ENCODE data around the gene MYH4.

Gene MYH4

DNA sequence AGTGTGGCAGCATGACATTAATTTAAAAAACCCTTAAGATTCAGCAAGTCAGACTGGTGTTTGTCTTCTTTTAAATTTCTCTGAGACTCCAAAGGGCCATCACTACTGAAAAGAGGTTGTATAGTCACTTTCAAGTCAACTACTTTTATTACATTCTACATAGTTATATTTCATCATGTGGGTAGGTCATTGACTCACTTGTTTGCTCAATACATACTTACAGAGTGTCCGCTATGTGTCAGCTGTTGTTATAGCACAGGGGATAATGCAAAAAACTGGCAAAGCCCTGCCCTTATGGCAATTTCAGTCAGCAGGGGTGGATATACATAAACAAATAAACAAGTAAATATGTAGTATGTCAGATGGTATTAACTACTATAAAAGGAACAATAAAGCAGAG, 2.5 kb upstream of the MYH4 start:
- no peaks in the 10 kb centered on the region for H3K9me3 ChIP-seq (ENCODE audit: control insufficient read depth, insufficient read depth, low read depth, low read length)
- no peak overlapping the region for H3K9ac ChIP-seq (ENCODE audit: low read length)
- H3K36me3 ChIP-seq (ENCODE audit: control insufficient read depth, insufficient read depth, low read length), result no peaks in the 10 kb centered on the region
- no peak overlapping the region for H3K27ac ChIP-seq (ENCODE audit: low read depth, low read length)
- H3K4me3 ChIP-seq (ENCODE audit: low read depth, low read length), result no peak overlapping the region
- no peaks in the 10 kb centered on the region; the same call in 1 of the 2 replicates for H3K27me3 ChIP-seq (ENCODE audit: control insufficient read depth, insufficient read depth, low read length)
- H3K4me1 ChIP-seq (ENCODE audit: control insufficient read depth, insufficient read depth, low read length), result no peaks in the 10 kb centered on the region

DNA sequence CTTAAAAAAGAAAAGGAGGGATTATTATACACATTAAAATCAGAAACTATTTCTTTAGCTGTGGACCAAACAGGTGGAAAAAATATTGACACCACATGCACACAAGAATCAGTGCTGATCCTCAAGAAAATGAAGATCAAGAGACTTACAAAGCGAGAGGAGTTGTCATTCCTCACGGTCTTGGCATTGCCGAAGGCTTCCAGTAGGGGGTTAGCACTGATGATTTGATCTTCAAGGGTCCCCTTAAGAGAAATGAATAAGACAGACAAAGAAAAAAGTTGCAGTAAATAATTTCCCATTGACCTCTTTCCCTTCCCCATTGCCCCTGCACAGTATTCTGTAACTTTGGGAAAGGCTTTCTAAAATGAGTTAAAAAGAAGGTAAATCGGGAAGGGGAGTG, 6.0 kb downstream of the MYH4 start:
- Histone ChIP-seq H3K27me3 (ENCODE audit: control insufficient read depth, insufficient read depth, low read length) (no peaks in the 10 kb centered on the region; the same call in 1 of the 2 replicates), H3K9ac (ENCODE audit: low read length) (no peak overlapping the region), H3K4me3 (ENCODE audit: low read depth, low read length) (no peak overlapping the region), H3K36me3 (ENCODE audit: control insufficient read depth, insufficient read depth, low read length) (no peaks in the 10 kb centered on the region), H3K9me3 (ENCODE audit: control insufficient read depth, insufficient read depth, low read depth, low read length) (no peaks in the 10 kb centered on the region), H3K27ac (ENCODE audit: low read depth, low read length) (no peak overlapping the region), H3K4me1 (ENCODE audit: control insufficient read depth, insufficient read depth, low read length) (no peaks in the 10 kb centered on the region)

GRCh38 chr17:10460062-10460461, 9.3 kb downstream of the MYH4 start:
- Histone ChIP-seq H3K9ac (ENCODE audit: low read length) (no peak overlapping the region), H3K4me3 (ENCODE audit: low read depth, low read length) (no peak overlapping the region), H3K27me3 (ENCODE audit: control insufficient read depth, insufficient read depth, low read length) (no peaks in the 10 kb centered on the region), H3K27ac (ENCODE audit: low read depth, low read length) (no peak overlapping the region), H3K9me3 (ENCODE audit: control insufficient read depth, insufficient read depth, low read depth, low read length) (no peaks in the 10 kb centered on the region), H3K36me3 (ENCODE audit: control insufficient read depth, insufficient read depth, low read length) (no peaks in the 10 kb centered on the region), H3K4me1 (ENCODE audit: control insufficient read depth, insufficient read depth, low read length) (no peaks in the 10 kb centered on the region)

DNA sequence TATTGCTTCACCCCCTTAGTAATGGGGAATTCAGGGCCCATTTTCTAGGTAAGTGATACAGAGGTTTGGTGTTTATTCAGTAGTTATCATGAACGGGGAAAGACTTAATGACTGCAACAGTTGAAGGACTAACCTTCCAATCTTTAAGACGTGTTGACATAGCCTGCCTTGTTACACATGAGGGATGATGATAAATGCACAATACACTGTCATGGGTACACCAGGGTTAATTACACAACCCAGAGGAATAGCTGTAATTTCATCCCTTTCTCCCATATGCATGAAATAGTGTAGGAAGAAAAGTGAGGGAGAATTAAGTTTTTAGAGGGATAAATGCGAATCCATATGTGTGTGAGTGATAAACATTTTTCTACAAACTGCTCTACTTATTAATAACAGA, 10.7 kb downstream of the MYH4 start:
- no peak overlapping the region for H3K27ac ChIP-seq (ENCODE audit: low read depth, low read length)
- H3K9ac ChIP-seq (ENCODE audit: low read length), result no peak overlapping the region
- H3K36me3 ChIP-seq (ENCODE audit: control insufficient read depth, insufficient read depth, low read length), result no peaks in the 10 kb centered on the region
- H3K4me1 ChIP-seq (ENCODE audit: control insufficient read depth, insufficient read depth, low read length), result no peaks in the 10 kb centered on the region
- H3K9me3 ChIP-seq (ENCODE audit: control insufficient read depth, insufficient read depth, low read depth, low read length), result no peaks in the 10 kb centered on the region
- no peaks in the 10 kb centered on the region for H3K27me3 ChIP-seq (ENCODE audit: control insufficient read depth, insufficient read depth, low read length)
- no peak overlapping the region for H3K4me3 ChIP-seq (ENCODE audit: low read depth, low read length)

DNA sequence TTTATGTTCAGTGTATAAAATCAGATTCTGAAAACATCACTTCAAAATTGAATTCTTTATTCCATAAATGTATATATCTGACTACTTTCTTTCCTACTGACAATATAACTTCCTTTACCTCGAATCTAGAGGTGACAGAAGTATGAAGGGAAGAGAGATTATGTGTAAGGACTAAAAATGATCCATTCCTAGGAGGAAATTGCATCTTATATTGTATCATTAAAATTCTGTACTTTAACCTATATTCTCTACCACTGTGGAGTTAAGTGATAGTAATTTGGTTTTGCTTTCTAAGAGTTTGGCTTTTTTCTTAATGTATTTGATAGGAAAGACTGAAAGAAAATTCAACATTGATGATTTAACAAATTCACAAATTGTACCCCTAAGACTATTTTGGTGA, 11.4 kb downstream of the MYH4 start:
- Histone ChIP-seq H3K9ac (ENCODE audit: low read length) (no peak overlapping the region), H3K27ac (ENCODE audit: low read depth, low read length) (no peak overlapping the region), H3K9me3 (ENCODE audit: control insufficient read depth, insufficient read depth, low read depth, low read length) (no peaks in the 10 kb centered on the region), H3K27me3 (ENCODE audit: control insufficient read depth, insufficient read depth, low read length) (no peaks in the 10 kb centered on the region), H3K36me3 (ENCODE audit: control insufficient read depth, insufficient read depth, low read length) (no peaks in the 10 kb centered on the region), H3K4me3 (ENCODE audit: low read depth, low read length) (no peak overlapping the region), H3K4me1 (ENCODE audit: control insufficient read depth, insufficient read depth, low read length) (no peaks in the 10 kb centered on the region)

DNA sequence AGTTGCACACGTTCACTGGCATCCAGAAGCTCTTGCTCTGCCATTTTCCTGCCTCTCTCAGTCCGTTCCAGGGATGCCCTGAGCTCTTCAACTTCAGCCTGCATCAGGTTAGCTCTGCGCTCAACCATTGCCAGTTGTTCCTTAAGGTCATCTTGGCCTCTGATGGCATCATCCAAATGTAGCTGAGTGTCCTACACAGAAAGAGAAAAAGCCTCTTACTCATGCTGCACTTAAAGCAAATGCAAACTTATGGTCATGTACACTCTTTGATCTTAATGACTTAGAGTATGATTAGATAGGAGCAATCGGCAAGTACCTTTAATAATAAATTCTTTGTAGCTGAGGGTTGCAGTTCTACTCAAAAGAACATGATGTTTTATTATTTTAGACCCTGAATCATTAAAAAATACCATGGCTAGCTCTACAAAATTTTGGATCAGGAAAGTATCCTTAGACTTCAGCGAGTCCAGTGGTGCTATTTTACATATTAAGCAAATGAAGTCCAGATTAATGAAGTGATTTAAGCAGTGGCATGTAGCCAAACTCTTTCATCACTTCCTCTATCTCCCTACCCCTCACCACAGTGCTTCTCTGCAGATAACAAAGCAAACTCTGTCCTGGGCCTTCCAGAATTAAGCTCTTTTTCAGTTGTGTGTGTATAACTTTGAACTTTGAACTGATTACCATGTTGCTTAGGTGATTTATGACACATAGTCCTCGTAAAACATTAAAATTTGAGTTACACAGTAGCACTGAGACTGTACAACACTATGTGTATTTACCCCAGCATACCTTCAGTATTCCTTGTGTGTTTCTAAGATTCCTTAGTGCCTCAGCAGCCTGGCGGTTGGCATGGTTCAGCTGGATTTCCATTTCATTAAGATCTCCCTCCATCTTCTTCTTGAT, 22.1 kb downstream of the MYH4 start:
- no peak overlapping the region for H3K9ac ChIP-seq (ENCODE audit: low read length)
- H3K27me3 ChIP-seq (ENCODE audit: control insufficient read depth, insufficient read depth, low read length), result no peaks in the 10 kb centered on the region
- no peak overlapping the region for H3K27ac ChIP-seq (ENCODE audit: low read depth, low read length)
- H3K4me3 ChIP-seq (ENCODE audit: low read depth, low read length), result no peak overlapping the region
- no peaks in the 10 kb centered on the region for H3K36me3 ChIP-seq (ENCODE audit: control insufficient read depth, insufficient read depth, low read length)
- H3K4me1 ChIP-seq (ENCODE audit: control insufficient read depth, insufficient read depth, low read length), result no peaks in the 10 kb centered on the region
- no peaks in the 10 kb centered on the region for H3K9me3 ChIP-seq (ENCODE audit: control insufficient read depth, insufficient read depth, low read depth, low read length)

- H3K4me3 ChIP-seq (ENCODE audit: low read depth, low read length), result no peak overlapping the region
- no peak overlapping the region for H3K27ac ChIP-seq (ENCODE audit: low read depth, low read length)
- no peaks in the 10 kb centered on the region for H3K36me3 ChIP-seq (ENCODE audit: control insufficient read depth, insufficient read depth, low read length)
- peaks cover 7% of the 10 kb centered on the region; the same call in 1 of the 2 replicates for H3K4me1 ChIP-seq (ENCODE audit: control insufficient read depth, insufficient read depth, low read length)
- no peaks in the 10 kb centered on the region for H3K27me3 ChIP-seq (ENCODE audit: control insufficient read depth, insufficient read depth, low read length)
- 0 out of 2 replicates have a peak, but pooled peaks cover 4% of the 10 kb centered on the region for H3K9me3 ChIP-seq (ENCODE audit: control insufficient read depth, insufficient read depth, low read depth, low read length)
- H3K9ac ChIP-seq (ENCODE audit: low read length), result no peak overlapping the region
Observed at GRCh38 chr17:10439816-10440215, 29.5 kb downstream of the MYH4 start.

DNA sequence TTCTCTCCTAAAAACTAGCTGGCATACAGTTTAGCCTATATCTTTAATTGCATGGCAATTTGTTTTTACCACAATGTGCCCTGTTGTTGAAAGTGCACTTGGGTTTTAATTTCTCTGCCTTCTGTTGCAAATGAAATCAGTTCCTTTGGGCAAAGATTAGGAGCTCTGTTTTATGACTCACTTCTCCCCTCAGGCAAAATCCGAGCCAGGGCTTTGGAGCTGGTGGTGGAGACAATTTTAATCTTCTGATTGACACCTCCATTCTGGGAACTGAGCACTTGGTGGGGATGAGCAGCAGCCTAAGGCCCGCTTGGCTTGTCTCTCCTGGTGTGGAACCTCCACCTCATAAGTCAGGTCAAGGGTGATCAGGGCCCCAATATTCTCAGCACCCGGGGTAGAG, 34.3 kb downstream of the MYH4 start:
- H3K9ac ChIP-seq (ENCODE audit: low read length), result no peak overlapping the region
- no peaks in the 10 kb centered on the region for H3K27me3 ChIP-seq (ENCODE audit: control insufficient read depth, insufficient read depth, low read length)
- H3K4me1 ChIP-seq (ENCODE audit: control insufficient read depth, insufficient read depth, low read length), result peaks cover 7% of the 10 kb centered on the region; the same call in 1 of the 2 replicates
- H3K27ac ChIP-seq (ENCODE audit: low read depth, low read length), result no peak overlapping the region
- no peaks in the 10 kb centered on the region for H3K36me3 ChIP-seq (ENCODE audit: control insufficient read depth, insufficient read depth, low read length)
- 0 out of 2 replicates have a peak, but pooled peaks cover 4% of the 10 kb centered on the region for H3K9me3 ChIP-seq (ENCODE audit: control insufficient read depth, insufficient read depth, low read depth, low read length)
- no peak overlapping the region for H3K4me3 ChIP-seq (ENCODE audit: low read depth, low read length)

GRCh38 chr17:10429421-10430045, 39.8 kb downstream of the MYH4 start:
- H3K27ac ChIP-seq (ENCODE audit: low read depth, low read length), result no peak overlapping the region
- no peaks in the 10 kb centered on the region for H3K9me3 ChIP-seq (ENCODE audit: control insufficient read depth, insufficient read depth, low read depth, low read length)
- no peaks in the 10 kb centered on the region for H3K4me1 ChIP-seq (ENCODE audit: control insufficient read depth, insufficient read depth, low read length)
- H3K4me3 ChIP-seq (ENCODE audit: low read depth, low read length), result no peak overlapping the region
- H3K27me3 ChIP-seq (ENCODE audit: control insufficient read depth, insufficient read depth, low read length), result no peaks in the 10 kb centered on the region
- H3K9ac ChIP-seq (ENCODE audit: low read length), result no peak overlapping the region
- no peaks in the 10 kb centered on the region for H3K36me3 ChIP-seq (ENCODE audit: control insufficient read depth, insufficient read depth, low read length)

- no peaks in the 10 kb centered on the region for H3K36me3 ChIP-seq (ENCODE audit: control insufficient read depth, insufficient read depth, low read length)
- no peak overlapping the region for H3K4me3 ChIP-seq (ENCODE audit: low read depth, low read length)
- H3K9ac ChIP-seq (ENCODE audit: low read length), result no peak overlapping the region
- H3K27me3 ChIP-seq (ENCODE audit: control insufficient read depth, insufficient read depth, low read length), result no peaks in the 10 kb centered on the region
- H3K27ac ChIP-seq (ENCODE audit: low read depth, low read length), result no peak overlapping the region
- H3K4me1 ChIP-seq (ENCODE audit: control insufficient read depth, insufficient read depth, low read length), result no peaks in the 10 kb centered on the region
- no peaks in the 10 kb centered on the region for H3K9me3 ChIP-seq (ENCODE audit: control insufficient read depth, insufficient read depth, low read depth, low read length)
Observed at GRCh38 chr17:10428781-10429180, 40.6 kb downstream of the MYH4 start.

DNA sequence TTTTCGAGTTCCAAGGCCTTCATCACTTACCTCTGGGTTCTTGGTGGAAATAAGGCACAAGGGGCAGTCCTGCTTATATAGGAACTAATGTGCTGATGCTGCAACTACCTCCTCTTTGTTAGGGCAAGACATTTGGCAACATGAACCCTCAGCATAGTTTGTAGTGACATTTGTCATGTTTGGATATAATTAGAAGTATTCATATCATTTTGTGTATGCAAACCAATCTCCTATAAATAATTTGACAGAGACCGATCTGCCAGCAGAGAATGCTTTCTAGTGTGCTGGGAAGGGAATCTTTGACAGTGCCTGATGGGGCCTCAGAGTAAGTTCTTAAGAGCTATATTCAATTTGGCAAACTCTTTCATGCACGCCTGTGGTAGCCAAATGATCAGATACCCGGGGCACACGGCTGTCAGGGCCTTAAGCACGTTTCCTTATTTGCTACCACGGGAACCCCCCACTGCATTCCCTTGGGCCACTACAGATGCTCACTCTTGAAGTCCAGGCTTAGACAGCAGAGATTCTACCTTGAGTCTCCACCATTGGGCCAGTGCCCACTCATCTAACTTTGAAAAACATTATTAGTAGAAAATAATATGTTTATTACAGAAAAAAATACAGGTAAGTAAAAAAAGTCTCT, 47.3 kb downstream of the MYH4 start, which contains the start of gene MYH8:
MYH8 (minus strand) TSS at position 51 of the 643 bp plus-strand sequence. CDS start 1,723 bp downstream, outside the sequence.
- Histone ChIP-seq H3K27ac (ENCODE audit: low read depth, low read length) (no peak within 1 kb of the TSS), H3K36me3 (ENCODE audit: control insufficient read depth, insufficient read depth, low read length) (no peaks in the 10 kb centered on the region), H3K4me3 (ENCODE audit: low read depth, low read length) (no peak within 1 kb of the TSS), H3K27me3 (ENCODE audit: control insufficient read depth, insufficient read depth, low read length) (no peaks in the 10 kb centered on the region), H3K4me1 (ENCODE audit: control insufficient read depth, insufficient read depth, low read length) (peaks cover 6% of the 10 kb centered on the region; the same call in 1 of the 2 replicates), H3K9me3 (ENCODE audit: control insufficient read depth, insufficient read depth, low read depth, low read length) (no peaks in the 10 kb centered on the region), H3K9ac (ENCODE audit: low read length) (no peak within 1 kb of the TSS)

All from HUES6 (cell line).